HFF-Myc (cell line): ENCODE results near the gene VPS72.

Experiments
- DNase-seq: peaks from one replicate; pipeline ENCODE4 v3.0.0-alpha.2; 2011; ENCODE audit warnings: low read depth; ENCODE audit errors: extremely low read depth
- H3K4me3 ChIP-seq: replicated peaks from 2 replicates; pipeline ENCODE4 v1.5.1; 2011; ENCODE audit warnings: low read depth, mild to moderate bottlenecking, control low read depth, low read length
- TF ChIP-seq, protein P1 (sequence below): IDR thresholded peaks from 2 replicates; pipeline ENCODE4 v1.5.1; 2012; ENCODE audit warnings: mild to moderate bottlenecking, low read depth, low read length, control low read depth; ENCODE audit errors: missing control alignments

VPS72 gene

DNA sequence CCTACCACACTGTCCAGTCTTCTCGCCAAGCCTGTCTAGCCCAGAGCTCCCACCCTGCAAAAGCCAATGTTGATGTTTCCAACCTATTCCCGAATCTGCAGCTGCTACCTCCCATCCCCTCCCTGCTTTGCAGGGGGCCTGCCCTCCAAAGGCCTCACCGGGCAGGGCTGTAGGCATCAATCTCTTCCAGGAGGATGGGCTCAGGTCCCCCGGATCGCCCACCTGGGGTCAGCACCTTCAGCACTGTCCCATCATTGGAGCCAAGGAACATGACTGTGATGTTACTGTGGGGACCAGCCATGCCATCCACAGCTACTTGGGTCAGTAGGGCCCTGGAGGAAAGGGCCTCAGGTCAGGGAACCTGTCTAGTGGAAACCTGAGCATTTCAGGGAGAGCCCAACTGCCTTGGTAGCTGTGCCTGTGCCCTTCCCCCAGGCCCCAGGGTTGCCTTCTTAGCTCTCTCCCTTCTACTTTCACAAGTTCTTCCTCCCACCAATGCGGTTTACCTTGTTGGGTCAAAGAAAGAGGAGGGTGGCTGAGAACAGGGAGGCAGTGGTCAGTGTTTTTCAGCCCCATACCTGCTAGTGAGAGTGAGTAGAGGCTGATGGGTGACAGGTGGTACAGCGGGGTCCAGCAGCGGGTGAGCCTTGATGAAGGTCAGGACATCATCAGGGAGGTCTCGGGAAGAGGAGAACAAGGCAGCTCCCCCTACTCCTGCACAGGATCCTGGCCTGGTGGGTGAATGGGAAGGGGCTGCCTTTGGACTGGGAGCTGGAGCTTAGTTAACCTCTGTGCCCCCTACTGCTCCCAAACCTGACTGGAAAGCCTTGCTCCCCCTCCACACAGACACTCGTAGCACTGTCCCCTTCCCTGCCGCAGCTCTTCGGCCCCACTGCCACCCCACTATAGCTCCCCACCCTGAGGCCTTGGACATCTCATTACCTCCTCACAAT lies 54.3 kb downstream of the VPS72 start:
- DNase-seq, result no peak
- H3K4me3 ChIP-seq, result no peak overlapping the region
- TF ChIP-seq, protein P1, sequence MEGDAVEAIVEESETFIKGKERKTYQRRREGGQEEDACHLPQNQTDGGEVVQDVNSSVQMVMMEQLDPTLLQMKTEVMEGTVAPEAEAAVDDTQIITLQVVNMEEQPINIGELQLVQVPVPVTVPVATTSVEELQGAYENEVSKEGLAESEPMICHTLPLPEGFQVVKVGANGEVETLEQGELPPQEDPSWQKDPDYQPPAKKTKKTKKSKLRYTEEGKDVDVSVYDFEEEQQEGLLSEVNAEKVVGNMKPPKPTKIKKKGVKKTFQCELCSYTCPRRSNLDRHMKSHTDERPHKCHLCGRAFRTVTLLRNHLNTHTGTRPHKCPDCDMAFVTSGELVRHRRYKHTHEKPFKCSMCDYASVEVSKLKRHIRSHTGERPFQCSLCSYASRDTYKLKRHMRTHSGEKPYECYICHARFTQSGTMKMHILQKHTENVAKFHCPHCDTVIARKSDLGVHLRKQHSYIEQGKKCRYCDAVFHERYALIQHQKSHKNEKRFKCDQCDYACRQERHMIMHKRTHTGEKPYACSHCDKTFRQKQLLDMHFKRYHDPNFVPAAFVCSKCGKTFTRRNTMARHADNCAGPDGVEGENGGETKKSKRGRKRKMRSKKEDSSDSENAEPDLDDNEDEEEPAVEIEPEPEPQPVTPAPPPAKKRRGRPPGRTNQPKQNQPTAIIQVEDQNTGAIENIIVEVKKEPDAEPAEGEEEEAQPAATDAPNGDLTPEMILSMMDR, result peak; percentile 9

DNA sequence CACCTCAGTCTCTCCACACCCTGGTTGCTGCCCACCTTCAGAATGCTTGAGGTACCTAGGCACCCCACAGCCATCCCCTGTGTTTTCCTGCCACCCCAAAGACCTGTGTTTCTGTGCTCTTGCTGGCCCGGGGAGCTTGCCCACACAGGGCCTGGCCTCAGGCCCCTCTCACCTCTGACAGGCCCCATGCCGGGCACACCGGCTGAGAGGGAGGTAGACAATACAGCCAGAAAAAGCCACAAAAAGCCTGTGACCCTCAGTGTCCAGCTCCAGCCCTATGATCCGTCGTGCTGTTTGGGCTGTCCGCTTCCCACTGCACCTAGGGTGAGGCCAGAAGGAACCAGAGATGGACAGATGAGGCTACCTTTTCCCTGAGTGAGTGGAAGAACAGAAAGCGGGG lies 55.0 kb downstream of the VPS72 start:
- DNase-seq, result no peak
- TF ChIP-seq, protein P1, result no peak
- no peak overlapping the region for H3K4me3 ChIP-seq

DNA sequence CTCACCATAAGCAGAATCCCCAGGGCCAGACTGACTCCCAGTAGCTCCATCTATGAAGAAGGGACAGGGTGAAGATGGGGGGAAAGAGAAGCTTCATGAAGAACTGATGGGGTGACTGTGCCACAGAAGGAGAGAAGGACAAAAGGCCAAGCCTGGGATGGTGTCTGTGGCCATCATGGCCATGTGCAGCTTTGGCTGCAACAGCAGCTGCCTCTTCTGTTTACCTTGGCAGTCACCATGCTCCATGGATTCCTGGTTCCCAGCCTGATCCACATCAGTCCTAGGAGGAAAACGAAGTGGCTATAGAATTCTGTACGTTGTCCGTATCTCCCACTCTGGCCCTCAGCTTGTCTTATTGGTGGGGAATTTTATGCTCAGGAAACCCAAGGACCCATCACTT lies 55.6 kb downstream of the VPS72 start:
- TF ChIP-seq, protein P1, result no peak
- no peak for DNase-seq
- H3K4me3 ChIP-seq, result no peak overlapping the region

DNA sequence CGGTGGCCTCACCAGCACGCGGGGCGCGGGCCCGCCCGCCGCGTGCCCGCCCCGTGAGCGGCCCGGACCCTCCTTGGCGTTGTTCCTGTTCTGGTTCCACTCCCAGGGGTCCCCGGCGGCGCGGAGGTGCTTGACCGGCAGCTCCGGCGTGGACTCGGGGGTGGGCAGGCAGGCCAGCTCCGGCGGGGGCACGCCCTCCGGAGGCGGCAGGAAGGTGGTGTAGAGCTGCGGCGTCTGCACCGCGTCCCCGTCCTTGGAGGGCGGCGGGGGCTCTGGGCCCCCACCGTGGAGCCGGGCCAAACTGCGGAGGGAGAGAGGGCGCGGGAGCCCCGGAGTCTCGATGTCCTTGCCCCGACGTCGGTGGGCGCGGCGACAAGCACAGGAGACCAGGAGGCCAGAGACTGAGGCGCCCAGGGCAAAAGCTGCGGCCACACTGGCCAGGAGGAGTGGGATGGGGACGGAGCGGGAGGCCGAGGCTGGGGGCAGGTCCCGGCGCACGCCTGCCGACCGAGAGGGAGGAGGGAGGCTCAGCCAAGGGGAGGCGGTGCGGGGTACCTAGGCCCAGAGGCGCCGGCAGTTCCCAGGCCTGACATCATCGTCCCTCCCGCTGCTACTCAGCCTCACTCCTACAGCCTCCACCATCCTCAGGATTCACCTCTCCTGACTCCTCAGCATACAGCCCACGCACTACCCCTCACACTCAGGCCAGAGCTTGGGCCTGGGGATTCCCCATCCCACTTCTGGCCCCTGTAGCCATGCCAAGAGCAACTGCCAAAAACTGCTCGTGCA lies 56.8 kb downstream of the VPS72 start:
- TF ChIP-seq, protein P1, result no peak
- H3K4me3 ChIP-seq, result no peak overlapping the region
- DNase-seq, result no peak

DNA sequence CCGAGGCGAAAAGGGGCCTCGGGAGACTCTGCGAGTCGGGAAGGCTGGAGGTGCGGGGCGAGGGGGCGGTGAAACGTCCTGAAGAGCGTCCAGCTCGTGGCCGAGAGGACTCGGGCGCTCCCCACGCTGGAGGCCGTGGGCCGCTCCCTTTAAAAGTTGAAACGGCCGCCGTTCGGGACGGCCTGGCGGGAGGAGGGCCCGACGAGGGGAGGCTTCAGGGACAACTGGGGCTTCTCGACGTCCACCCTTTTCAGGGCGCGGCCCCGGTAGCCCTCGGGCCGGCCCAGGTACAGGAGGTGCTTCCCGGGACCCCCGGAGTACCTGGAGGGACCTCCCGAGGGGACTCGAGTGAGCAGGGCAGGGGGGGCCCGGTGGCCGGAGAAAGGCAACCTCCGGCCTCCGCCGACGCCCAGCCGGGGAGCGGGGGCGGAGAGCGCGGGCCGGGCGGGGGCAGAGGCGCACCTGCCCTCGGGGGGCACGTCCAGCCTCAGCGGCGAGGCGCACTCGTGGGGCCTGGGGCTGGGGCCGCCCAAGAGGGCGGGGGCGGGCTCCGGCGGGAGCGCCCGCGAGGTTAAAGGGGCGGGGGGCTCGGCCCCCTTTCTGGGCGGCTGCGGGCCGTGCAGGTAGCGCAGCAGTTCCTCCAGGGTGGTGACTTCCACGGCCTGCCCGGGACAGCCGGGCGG lies 57.5 kb downstream of the VPS72 start:
- TF ChIP-seq, protein P1, result no peak
- no peak for DNase-seq
- H3K4me3 ChIP-seq, result no peak overlapping the region

DNA sequence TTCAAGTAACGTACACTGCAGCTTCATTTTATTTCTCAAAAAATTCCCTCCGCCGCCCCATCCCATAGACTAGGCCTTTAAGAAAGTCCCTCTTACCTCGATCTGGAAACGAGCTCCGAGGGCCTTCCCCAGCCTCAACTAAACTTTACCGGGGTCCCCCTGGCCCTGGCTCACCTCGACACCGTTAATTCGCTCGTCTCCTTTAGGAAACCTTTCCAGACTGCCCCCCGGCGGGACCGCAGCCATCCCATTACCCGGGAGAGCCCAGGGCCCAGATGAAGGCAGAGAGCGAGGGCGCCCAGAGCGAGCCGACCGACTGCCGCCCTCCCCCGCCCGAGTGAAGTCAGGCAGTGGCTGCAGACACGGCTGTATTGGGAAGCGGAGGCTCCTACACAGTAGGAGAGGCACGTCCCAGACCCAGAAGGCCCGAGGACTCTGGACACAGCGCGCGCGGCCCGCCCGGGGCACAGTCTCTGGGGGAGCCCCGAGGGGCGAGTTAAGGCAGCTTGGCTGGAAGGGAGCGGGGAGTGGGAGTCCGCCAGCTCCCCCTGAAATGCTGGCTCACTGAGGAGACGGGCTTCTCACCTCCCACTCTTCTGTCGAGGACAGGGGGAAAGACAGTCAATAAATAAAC lies 58.2 kb downstream of the VPS72 start:
- H3K4me3 ChIP-seq, result peak overlapping the region; percentile 21; the same call in 1 of the 2 replicates
- TF ChIP-seq, protein P1, result no peak
- DNase-seq, result no peak
